ENCODE measurements around the gene UGT1A4. TPM values are rescaled to one million over a fixed set of nuclear protein-coding genes. Genes with fewer than 3 reads are reported as not detected.

UGT1A4 gene
- total and polyA plus RNA-seq, 10 of the 15 experiments (the other 5 are each of a cell fraction or from before 2014, with no cell fraction given) = not detected

- TF ChIP-seq ZNF217 (IDR thresholded peaks at IDR 0.05) = no peak
- TF ChIP-seq POU2F2 (IDR thresholded peaks at IDR 0.05; ENCODE audit: borderline replicate concordance, low read depth, low read length) = no peak
- TF ChIP-seq CBX3 (IDR thresholded peaks at IDR 0.05; ENCODE audit: borderline replicate concordance, low read depth) = no peak
- TF ChIP-seq RUNX3 (IDR thresholded peaks at IDR 0.05; ENCODE audit: low read length) = no peak
- no peak for TF ChIP-seq SMAD5 (IDR thresholded peaks at IDR 0.05; ENCODE audit: low read depth)
Measured at GRCh38 chr2:233773854-233774253, 55.3 kb downstream of the UGT1A4 start (continued).

- H4K20me1 ChIP-seq (ENCODE audit: control insufficient read depth, insufficient read depth) = no peaks in the 10 kb centered on the region
- H3K4me1 ChIP-seq (ENCODE audit: control insufficient read depth, insufficient read depth, low read length) = no peaks in the 10 kb centered on the region
- no peak overlapping the region for H3K4me2 ChIP-seq (ENCODE audit: control insufficient read depth, insufficient read depth)
- ChIA-PET SMC1A (ENCODE audit: uncharacterized antibody, unreplicated experiment) (no interaction called here), CTCF (no interaction called here), RAD21 (ENCODE audit: unreplicated experiment) (no interaction called here), POLR2A (no interaction called here)
- no peaks in the 10 kb centered on the region for H3K36me3 ChIP-seq (ENCODE audit: control insufficient read depth in 2 of 2, insufficient read depth in 2 of 2, low read length in 1 of 2)
- H3K9me3 ChIP-seq (replicated peaks; ENCODE audit: control insufficient read depth, insufficient read depth, low read length) = no peaks in the 10 kb centered on the region; the same call in 2 of the 3 replicates
- no TSS peak for BruUV-seq (replicated peaks)
- no peak overlapping the region for H3K4me3 ChIP-seq
- in situ Hi-C loops (cut with MboI) (no loop called here), intact Hi-C loops (cut with micrococcal nuclease; ENCODE audit: unreplicated experiment) (no loop called here)
- ATAC-seq (no peak), DNase-seq (ENCODE audit: low read depth, low spot score) (no peak), FAIRE-seq (no peak)
- H3K79me2 ChIP-seq (ENCODE audit: control insufficient read depth, insufficient read depth, low read length) = no peaks in the 10 kb centered on the region
- TF ChIP-seq RB1 (IDR thresholded peaks at IDR 0.05; ENCODE audit: borderline replicate concordance) = no peak
- TF ChIP-seq POLR2A (IDR thresholded peaks at IDR 0.05; ENCODE audit: low read depth, low read length) = no peak
- TF ChIP-seq SKIL (IDR thresholded peaks at IDR 0.05; ENCODE audit: low read depth, poor library complexity, severe bottlenecking) = no peak
- no peak for TF ChIP-seq POLR2AphosphoS5 (IDR thresholded peaks at IDR 0.05; ENCODE audit: low read length)
- TF ChIP-seq CBX3 (IDR thresholded peaks at IDR 0.05; ENCODE audit: borderline replicate concordance, low read depth) = no peak
- TF ChIP-seq NR2C2 (IDR thresholded peaks at IDR 0.05; ENCODE audit: borderline replicate concordance, control insufficient read depth, insufficient read length, low read depth) = no peak
- TF ChIP-seq EP300 (IDR thresholded peaks at IDR 0.05; ENCODE audit: borderline replicate concordance in 1 of 2, control insufficient read depth in 1 of 2, low read depth in 2 of 2, low read length in 2 of 2) = no peak
- TF ChIP-seq NR2F1 (conservative IDR thresholded peaks at IDR 0.05) = no peak
- TF ChIP-seq ZNF217 (IDR thresholded peaks at IDR 0.05) = no peak
- TF ChIP-seq RELA (IDR thresholded peaks at IDR 0.05; ENCODE audit: borderline replicate concordance, partially characterized antibody) = no peak
- no peak for TF ChIP-seq TBL1XR1 (IDR thresholded peaks at IDR 0.05; ENCODE audit: low read depth, low read length)
- no peak for TF ChIP-seq CEBPZ (IDR thresholded peaks at IDR 0.05; ENCODE audit: low read depth, low read length)
- no peak for TF ChIP-seq RAD21 (IDR thresholded peaks at IDR 0.05; ENCODE audit: insufficient read depth, low read depth, low read length)
- H3K9ac ChIP-seq (ENCODE audit: control insufficient read depth, insufficient read depth, low read length) = no peak overlapping the region
- H3K27me3 ChIP-seq (replicated peaks in 1 of 2; ENCODE audit: control insufficient read depth in 2 of 2, insufficient read depth in 2 of 2, low read length in 1 of 2) = no peaks in the 10 kb centered on the region
- no peak overlapping the region for H3K27ac ChIP-seq (ENCODE audit: control insufficient read depth, insufficient read depth)
- WGBS (ENCODE audit: insufficient coverage, insufficient replicate concordance, low lambda C conversion rate, missing lambda C conversion rate) = 35% methylated on average over 6 of the region's 6 CpGs
- H2AFZ ChIP-seq (ENCODE audit: control insufficient read depth, low read depth, low read length) = no peak overlapping the region
Measured at GRCh38 chr2:233775414-233775813, 56.9 kb downstream of the UGT1A4 start.

All from GM12878 (cell line).